Dedifferentiated amniotic fluid mesenchymal stem cell (primary cell): Measurements from ENCODE around the gene BHMT.
A peak's percentile ranks its signal among the peaks of the same experiment; 100 is the strongest.
"Not testable (repeated sequence)": the region's sequence is repeated elsewhere in the genome, so short reads cannot be mapped to it uniquely, and the experiment has no call there.

ENCODE experiments used
- DNase-seq: peaks from one replicate; pipeline ENCODE4 v3.0.0-alpha.2; 2016; ENCODE audit errors: extremely low spot score

The BHMT gene

DNA sequence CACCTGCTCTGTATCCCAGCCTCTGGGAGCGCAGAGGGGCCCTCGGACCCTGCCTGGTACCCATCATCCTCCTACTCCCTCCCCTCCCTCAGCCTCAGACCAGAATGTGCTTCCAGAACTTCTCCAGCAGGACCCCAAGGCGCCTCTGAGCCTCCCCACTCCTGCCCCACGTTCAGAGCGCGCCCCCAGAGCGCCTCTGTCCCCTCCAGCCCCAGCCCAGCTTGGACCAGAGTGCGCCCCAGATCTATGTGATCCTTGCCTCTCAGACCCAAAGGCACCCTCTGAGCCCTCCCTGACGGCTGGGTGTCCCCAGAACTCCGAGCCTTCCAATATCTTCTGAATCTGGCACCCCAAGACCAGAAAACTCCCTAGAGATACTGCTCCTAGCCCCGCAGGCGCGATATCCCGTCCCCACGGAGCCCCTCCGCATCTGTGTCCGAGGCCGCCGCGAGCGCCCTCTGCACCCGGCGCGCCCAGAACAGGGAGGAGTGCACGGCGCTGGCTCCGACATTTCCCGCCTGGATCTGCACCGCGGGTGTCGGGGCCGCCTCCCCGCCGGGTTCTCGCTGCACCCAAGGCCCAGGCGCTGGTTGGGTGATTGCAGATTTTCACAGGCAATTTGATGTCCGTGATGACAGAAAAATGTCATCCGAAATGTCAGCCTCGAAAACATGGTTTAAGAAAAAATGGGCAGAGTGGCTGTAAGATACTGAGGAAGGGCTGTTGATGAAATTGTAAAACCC, 522 bp downstream of the BHMT start:
- DNase-seq = no peak

DNA sequence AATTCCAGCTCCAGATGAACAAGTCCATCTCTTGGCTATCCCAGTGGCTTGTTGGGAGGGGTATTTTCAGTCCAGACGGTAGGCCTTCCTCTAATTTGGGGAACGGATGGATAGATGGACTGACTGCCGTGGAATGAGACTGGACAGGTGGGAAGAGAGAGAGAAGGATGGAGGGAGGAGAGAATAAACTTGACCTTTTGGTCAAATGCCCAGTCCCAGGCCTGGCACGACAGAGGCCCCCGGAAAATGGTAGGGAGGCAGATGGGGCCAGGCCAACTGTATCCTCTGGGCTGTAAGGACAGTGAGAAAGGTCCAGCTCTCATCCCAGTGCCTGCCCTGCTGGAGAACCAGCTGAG, 1.1 kb downstream of the BHMT start:
- DNase-seq = no peak

DNA sequence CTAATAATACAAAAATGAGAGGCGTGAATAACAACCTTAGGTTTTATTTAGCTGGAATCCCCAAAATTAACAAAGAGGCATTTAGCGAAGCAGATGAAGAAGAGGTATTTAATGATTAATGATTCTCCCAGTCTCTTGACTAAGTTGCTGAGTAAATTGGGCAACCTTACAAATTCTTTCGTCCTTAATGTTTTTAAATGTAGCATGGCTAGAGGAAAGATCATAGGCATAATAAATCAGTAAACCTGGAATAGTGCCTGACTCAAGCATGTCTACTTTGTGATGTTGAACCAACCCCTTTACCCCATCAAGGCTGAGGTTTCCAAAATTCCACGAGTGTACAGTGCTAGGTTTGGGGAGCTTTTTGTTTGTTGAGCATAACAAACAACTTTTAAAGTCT, 7.9 kb downstream of the BHMT start:
- DNase-seq = no peak

DNA sequence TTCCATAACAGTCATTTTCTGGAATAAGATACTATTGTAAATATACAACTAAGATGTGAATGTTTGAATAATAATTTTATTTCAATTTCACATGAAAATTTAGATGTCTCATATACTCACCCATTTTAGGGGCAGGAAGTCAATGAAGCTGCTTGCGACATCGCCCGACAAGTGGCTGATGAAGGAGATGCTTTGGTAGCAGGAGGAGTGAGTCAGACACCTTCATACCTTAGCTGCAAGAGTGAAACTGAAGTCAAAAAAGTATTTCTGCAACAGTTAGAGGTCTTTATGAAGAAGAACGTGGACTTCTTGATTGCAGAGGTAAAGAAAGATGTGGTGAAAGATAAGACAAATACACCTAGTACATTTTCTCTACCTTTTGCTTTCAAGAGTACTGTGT, 8.6 kb downstream of the BHMT start:
- no peak for DNase-seq

DNA sequence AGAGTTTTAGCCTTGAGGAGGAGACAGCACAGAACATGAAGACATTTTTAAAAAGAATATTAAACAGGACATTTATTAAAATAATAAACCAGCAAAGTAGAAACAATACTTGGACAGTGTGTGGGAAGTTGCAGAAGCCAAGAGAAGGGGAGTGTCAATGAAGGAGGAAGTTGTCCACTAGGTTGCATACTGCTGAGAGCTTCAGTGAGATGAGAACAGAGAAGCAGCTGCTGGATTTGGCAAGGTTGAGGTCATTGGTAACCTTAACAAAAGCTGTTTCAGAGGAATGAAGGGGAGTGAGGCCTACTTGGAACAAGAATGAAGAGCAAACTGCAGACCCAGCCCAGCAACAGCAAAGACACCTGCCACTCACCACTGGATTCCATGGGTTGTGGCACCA, 11.4 kb downstream of the BHMT start:
- no peak for DNase-seq

DNA sequence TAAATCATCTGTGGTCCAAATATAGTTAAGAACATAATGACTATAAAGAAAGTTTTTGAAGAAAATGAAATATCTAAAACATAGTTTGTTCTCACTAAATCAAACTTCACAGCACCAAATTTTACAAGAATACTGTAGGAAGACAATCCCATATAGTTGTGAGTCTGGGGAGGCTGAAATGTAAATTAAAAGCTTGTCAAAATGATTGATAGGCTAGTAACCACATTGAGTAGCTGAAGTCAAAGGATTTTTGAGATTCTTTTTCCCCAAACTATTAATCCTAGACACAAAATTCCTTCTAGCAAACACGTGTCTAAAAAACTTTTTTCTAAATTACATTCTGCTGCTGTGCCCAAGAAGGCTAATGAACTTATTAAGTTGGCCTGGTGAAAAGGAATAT, 13.0 kb downstream of the BHMT start:
- no peak for DNase-seq

DNA sequence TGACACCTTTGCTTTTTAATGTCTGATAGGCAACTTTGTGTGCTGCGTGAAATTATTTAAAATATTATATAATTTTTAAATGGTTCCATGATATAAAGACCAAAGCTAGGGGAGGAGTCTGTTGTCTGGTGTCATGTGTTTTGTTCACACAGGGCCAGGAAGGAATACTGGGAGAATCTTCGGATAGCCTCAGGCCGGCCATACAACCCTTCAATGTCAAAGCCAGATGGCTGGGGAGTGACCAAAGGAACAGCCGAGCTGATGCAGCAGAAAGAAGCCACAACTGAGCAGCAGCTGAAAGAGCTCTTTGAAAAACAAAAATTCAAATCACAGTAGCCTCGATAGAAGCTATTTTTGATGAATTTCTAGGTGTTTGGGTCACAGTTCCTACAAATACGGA, 19.2 kb downstream of the BHMT start:
- DNase-seq = no peak

DNA sequence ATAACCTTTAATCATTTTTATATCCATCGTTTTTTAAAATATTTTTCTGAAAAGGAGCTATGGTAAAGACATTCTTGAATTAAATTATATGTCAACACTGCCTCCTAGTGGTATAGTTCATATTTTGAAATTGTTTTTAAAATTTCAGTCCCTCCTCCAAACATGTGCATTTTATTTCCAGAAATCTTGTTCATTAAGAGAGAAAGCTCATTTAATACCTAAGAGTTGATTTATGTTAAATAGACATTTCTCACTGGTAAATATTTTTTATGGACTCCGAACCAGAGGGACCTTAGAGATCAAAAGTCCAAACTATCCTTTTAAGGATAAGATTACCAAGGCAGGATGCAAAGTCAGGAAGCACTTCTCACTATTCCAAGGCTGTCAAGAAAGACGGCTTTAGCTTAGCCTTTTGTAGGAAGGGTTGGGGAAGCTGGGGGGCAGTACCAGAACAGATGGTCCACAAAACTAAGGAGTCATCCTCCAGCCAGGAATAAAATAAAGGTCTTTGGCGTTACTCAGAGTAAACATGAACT, 21.6 kb downstream of the BHMT start:
- DNase-seq = peak; percentile 89

DNA sequence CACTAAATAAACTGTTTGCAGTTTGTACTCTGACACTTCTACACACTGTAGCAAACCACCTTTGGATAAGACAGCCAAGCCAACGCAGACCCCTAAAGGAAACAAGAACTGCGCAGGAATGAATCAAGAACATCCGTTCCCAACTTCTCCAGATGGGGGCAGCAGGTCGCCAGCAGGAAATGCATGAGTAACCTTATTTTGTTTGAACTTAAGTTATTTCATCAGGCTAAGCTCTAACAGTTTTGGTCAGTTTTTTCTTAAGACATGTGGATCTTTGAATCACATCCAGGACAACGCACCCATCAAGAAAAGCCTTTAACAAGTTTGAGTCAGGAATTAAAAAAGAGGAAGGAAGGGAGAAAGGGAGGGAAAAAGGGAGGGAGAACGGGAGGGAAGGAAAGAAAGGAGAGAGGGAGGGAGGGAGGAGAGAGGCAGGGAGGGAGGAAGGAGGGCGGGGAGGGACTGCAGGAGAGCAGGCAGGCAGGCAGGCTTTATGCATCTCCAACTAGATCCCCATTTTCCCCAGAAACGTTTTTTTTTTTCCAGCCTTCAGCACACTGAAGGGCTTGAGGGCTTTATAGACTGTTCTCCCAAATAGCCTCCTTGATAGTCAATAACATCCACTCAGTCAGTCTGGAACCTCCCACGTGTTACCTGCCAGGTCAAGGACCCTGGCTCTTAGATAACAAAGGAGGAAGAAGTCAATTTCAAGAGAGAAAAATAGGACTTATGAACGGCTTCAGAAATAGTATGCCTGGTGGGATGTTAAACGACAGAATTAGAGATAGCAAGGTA, 22.2 kb downstream of the BHMT start:
- peak; percentile 92 for DNase-seq

DNA sequence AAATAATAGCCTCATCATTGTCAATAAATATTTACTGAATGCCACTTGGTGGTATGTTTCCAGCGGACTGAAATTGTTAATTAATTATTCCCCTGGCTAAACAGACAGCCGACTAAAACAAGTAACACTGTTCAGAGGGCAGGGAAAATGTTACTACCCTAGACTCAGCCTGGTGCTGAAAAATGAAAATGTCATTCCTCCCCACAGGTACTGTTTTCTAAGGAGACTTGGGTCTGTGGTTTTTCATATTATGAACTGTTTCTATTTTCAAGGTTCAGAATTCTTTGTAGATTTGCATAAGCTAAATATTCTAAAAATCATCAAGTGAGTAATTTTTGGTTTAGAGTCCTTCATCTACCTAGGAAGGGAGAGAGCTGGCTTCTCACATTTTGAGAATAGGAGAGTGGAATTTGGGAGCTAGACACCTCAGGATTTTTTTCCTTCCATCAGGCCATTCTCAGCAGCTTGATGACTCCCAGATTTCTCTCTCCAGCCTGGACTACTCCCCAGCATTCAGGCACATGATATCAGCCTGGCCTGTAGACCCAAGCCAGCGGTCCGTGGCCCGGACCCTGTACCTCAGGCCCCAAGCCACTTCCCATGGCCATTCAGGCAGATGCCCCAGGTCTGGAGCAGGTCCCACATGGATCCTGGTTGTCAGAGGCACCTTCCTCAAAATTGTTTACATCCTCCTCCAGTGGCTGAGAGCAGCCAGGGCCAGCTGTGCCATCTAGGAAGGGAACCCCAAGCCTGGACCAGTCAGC, 24.4 kb downstream of the BHMT start:
- DNase-seq = no peak

DNA sequence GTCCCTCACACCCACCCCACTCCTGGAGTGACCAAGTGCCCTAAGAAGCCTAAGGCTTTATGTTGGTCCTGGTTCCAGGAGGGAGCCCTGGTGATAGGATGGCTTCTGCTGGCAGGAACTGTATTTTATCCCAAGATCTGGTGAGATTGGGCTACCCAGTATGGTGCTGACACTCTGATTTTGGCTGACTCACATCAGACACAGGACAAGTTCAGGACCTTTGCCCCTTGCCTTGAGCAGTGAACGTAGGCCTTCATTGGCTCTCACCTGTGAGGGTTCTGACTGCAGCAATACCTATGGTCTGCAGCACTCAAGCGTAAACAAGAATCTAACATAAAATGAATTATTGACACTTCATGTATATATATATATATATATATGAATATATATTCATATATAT, 25.0 kb downstream of the BHMT start:
- DNase-seq = no peak

DNA sequence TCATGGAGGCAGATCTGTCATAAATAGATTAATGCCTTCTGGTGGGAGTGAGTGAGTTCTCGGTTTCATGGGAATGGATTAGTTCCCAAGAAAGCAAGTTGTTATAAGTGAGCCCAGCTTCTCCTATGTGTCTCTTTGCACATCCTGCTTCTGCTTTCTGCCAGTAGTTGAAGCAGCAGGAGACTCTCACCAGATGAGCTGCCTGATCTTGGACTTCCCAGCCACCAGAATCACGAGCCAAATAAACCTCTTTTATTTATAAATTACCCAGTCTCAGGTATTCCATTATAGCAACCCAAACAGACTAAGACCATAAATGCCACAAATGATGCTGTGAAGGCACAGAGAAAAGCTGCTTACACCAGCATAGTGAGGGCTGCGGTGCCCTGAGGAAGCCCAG, 28.9 kb downstream of the BHMT start:
- DNase-seq = no peak

DNA sequence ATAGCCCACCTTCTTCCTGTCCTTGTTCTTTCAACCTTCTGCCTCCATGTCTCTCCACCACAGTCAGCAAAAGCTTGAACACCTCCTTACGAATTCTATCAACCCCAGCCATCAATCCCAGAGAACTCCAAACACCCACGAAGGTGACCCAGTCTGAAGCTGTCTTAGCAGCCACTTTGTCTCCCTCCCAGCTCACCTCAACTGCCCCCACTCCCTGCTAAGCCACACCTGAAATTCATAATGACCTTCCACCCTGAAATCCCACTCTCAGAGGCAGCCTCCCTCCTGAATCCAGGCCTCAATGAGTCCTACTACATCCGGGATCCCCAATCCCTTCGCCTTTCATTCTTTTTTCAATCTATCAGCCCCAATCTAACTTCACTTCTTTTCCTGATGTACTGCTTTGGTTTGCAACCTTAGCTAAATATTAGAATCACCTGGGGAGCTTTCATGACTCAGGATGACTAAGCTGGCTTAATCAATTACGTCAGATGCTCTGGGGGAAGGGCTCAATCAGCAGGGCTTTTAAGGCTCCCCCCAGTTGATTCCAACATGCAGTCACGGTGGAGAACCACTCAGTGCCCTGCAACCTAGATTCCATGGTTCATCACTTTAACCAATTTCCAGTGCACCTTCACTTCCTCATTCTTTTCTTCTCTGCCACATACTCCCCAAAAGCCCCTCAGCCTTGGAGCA, 32.2 kb downstream of the BHMT start:
- DNase-seq = peak; percentile 28

DNA sequence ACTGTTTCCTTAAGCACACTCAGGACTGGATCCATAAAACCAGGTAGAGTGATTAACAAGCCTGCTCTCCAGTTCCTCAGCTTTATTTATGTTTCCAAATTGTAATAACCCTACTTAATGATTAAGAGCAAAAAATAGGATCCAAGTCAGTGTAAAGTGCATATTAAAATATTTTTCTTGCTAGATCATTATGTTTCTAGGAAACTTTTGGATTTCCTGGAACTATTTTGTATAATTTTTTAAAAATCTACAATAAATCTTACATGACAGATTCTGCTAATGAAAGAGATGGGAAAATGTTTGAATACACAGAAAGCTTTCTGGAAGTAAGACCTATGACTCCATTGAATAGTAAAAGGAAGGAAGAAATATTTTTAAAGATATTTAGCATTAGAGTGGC, 35.5 kb downstream of the BHMT start:
- DNase-seq = no peak

DNA sequence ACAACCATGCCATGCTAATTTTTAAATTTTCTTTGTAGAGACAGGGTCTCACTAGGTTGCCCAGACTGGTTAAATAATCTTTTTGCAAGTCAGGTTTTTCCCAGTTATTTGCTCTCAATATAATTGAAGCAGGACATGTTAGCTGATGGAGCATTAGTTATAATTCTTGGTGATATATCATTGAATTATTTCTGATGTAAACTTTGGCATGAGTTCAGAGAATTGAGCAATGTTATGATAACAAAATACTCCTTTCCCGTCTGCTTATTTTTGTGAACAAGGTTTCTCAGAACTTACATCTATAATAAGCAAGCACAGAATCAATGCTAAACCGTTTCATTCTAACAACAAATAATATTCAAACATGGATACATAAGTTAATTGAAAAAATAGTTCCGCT, 37.8 kb downstream of the BHMT start:
- DNase-seq = no peak

DNA sequence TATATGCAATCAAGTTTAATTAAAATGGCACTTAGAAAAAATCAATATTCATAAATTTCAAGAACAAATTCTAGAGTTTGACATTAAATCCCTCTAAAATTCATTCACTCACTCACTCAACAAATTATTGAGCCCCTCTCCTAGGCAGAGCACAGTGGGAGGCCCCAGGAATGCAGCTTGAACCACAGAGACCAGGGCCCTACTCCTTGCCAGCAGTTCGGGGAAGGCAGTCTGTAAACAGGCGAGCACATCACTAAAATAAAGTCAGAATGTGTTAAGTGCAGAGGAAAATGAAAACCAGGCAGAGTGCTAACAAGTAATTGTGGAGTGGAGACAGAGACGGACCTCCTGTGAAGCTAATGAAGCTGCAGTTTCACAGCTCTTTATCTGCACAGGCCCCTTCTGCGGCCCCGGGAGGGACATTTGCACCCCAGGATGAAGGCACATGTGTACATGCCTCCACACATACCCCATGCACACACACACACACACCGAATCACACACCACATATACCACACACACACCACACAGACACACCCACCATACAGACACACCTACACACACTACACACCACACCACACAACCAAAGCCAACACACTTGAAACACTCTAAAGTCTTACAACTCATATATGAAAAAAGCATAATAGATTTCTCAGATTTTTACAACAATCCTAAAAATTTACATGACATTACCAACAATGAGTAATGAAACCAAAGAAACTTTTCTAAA, 40.5 kb downstream of the BHMT start:
- no peak for DNase-seq

DNA sequence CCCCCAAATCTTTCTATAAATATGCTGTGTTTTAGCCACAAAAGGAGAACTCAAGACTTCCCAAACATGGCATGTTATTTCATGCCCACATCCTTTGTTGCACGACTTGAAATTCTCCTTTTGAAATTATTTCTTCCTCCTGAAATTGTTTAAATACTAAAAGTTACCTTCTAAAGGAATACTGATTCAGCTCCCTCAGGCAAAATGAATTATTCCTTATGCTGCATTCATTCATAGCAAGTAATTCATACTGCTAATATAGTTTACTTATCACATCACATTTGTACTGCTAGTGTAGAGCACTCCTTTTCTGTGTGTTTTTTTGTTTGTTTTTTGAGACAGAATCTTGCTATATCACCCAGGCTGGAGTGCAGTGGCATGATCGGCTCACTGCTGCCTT, 45.7 kb downstream of the BHMT start:
- DNase-seq = no peak

DNA sequence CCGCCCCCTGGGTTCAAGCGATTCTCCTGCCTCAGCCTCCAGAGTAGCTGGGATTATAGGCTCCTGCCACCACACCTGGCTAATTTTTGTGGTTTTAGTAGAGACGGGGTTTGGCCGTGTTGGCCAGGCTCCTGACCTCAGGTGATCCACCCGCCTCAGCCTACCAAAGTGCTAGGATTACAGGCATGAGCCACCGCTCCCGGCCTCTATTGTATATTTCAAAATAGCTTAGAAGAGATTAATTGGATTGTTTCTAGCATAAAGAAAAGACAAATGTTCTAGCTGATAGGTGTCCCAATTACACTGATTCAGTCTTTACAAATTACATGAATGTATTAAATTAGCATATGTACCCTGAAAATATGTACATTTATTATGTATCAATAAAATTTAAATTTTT, 50.0 kb downstream of the BHMT start:
- DNase-seq = not testable (repeated sequence)

DNA sequence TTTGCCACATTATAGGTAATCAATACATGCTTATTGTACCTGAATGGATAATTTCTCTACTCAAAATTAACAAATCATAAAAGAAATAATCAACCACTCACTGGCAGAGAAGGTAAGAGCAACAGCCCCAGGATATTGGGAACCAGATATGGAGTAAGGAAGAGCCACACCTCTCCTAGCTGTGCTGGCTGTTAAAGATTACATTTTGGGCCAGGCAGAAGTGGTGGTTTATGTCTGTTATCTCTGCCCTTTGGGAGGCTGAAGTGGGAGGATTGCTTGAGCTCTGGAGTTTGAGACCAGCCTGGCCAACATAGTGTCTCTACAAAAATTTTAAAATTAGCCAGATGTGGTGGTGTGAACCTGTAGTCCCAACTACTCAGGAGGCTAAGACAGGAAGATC, 56.4 kb downstream of the BHMT start:
- DNase-seq = no peak

DNA sequence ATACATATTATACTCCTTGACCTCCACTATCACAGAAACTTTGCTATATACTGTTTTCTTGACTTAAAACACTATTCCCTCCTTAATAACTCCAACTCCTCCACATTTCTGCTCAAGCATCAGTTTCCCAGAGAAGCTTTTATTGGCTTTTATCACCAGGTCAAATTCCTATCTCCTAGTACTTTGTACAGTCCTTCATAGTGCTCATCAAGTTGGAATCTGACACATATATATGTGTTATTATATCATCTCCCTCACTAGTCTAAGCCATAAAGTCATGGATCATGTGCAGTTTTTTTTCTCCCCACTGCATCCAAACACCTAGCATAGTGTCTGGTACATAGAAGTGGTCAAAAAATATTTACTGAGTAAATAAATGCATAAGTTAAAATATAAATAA, 59.1 kb downstream of the BHMT start:
- no peak for DNase-seq

DNA sequence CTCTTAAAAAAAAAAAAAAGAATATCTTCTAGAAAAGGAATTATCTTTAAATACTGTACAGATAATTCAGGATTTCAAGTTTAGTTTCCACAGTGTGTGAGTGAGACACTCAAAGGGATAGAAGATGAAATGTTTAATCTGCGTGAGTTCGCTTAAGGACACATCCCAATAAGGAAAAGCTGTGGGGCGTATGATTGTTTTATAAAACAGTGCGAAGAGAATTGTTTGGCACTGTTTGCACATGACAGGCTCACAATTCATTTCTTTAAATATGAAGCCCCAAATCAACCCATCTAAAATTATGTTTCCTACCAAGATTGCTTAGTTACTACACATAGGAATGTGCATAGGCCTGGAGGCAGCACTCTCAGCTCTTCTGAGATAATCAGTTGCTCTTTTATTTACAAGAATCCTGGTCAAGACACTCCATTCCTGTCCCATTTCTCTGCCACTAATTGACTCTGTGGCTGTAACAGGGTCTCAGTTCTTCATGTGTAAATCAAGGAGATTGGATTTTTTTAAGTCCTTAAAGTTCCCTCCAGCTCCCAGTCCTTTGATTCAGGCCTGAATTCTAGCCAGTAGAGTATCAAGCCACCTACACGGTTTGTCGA, 60.1 kb downstream of the BHMT start:
- DNase-seq = no peak
